ENCODE results near the gene ESPN. TPM values are rescaled to one million over a fixed set of nuclear protein-coding genes. Genes with fewer than 3 reads are reported as not detected.
"Not testable (repeated sequence)": the region's sequence is repeated elsewhere in the genome, so short reads cannot be mapped to it uniquely, and the experiment has no call there.

ESPN gene
- total RNA-seq, 2 experiments from 2014 or later, result 2.0 to 3.9 TPM

DNA sequence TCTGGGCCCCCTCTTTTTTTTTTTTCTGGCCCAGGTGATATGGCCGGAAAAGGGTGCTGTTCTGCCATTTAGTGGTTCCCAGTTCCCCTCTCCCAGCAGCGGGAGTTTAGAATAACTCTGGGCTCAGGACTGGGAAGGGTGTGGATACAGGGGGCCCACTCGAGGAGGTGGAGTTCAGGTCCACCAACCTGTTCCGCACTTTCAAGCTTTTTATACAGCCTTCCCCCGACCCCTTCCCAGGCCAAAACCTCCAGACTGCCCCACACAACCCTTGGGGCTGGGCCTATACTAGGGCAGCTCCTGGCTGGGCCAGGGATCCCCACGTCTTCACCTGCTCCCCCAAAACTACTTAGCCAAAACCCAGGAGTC lies 66.5 kb downstream of the ESPN start:
- intact Hi-C loops (cut with DNase I, micrococcal nuclease), result no loop called here
- Histone ChIP-seq H3K27me3 (ENCODE audit: control insufficient read depth in 1 of 2, insufficient read depth in 2 of 2, low read length in 2 of 2) (peaks cover 4% of the 10 kb centered on the region in 2 experiments), H3K9me3 (ENCODE audit: control insufficient read depth in 1 of 2, insufficient read depth in 1 of 2, low read length in 2 of 2) (peaks cover 0 to 3% of the 10 kb centered on the region in 2 experiments), H3K36me3 (ENCODE audit: insufficient read depth, low read length) (no peaks in the 10 kb centered on the region), H3K4me1 (ENCODE audit: insufficient read depth, low read length) (peaks cover 55% of the 10 kb centered on the region), H3K27ac (ENCODE audit: low read depth in 1 of 2, low read length in 2 of 2) (peak overlapping the region in 1 of 2 donors; percentile 13), H3K4me3 (ENCODE audit: low read length) (peak overlapping the region; percentile 90)
- Mint-ChIP-seq H3K4me1 (ENCODE audit: low read depth) (peaks cover 37% of the 10 kb centered on the region), H3K27ac (peak overlapping the region; percentile 65), H3K4me3 (peak overlapping the region; percentile 84), H3K9me3 (no peaks in the 10 kb centered on the region), H3K27me3 (peaks cover 18% of the 10 kb centered on the region), H3K36me3 (ENCODE audit: low read depth) (no peaks in the 10 kb centered on the region)
- ATAC-seq (ENCODE audit: poor library complexity), result no peak
- CTCF ChIA-PET, result interaction anchor here (0.9 to 1.9 kb wide), 5 partner anchors 15 to 155 kb away, joined by 4 to 7 read pairs (median 6); no protein-coding TSS in a partner anchor
- TF ChIP-seq, protein P1, sequence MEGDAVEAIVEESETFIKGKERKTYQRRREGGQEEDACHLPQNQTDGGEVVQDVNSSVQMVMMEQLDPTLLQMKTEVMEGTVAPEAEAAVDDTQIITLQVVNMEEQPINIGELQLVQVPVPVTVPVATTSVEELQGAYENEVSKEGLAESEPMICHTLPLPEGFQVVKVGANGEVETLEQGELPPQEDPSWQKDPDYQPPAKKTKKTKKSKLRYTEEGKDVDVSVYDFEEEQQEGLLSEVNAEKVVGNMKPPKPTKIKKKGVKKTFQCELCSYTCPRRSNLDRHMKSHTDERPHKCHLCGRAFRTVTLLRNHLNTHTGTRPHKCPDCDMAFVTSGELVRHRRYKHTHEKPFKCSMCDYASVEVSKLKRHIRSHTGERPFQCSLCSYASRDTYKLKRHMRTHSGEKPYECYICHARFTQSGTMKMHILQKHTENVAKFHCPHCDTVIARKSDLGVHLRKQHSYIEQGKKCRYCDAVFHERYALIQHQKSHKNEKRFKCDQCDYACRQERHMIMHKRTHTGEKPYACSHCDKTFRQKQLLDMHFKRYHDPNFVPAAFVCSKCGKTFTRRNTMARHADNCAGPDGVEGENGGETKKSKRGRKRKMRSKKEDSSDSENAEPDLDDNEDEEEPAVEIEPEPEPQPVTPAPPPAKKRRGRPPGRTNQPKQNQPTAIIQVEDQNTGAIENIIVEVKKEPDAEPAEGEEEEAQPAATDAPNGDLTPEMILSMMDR (IDR thresholded peaks at IDR 0.05), result no peak
- POLR2A ChIA-PET, result interaction anchor here (0.7 to 2.7 kb wide), 7 partner anchors 31 to 156 kb away, joined by 3 to 16 read pairs (median 4); partner anchors contain the start of genes NOL9, TAS1R1 and ZBTB48
- no peak for DNase-seq

DNA sequence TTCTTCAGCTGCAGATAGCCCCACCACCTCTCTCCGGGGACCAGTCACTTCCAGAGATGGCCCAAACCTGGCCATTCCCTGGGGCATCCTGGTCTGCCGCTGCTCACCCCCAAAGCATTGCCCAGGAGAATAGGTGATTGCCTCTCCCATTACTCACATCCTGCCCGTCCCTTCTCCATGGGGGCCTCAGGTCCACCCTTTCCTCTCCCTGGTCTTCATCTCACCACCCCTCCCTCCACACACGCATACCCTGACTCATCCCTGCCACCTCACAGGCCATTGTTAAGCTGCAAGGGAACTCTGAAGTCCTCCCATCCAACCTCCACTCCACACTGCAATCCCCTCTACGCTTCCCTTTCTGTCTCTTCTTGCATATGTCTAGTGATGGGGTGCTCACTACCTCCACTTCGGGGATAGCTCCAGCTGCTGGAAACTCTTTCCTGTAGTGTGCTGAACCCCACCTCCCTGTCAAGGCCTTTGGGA lies 66.9 kb downstream of the ESPN start, which contains the start of gene PLEKHG5:
Gene PLEKHG5 (minus strand): TSS at position 188 of the 483 bp plus-strand sequence. CDS start 14,096 bp downstream, outside the sequence.
- intact Hi-C loops (cut with DNase I, micrococcal nuclease), result no loop called here
- TF ChIP-seq, protein P1 (IDR thresholded peaks at IDR 0.05), result no peak
- CTCF ChIA-PET, result interaction anchor here (0.9 to 1.9 kb wide), 4 partner anchors 15 to 154 kb away, joined by 4 to 6 read pairs (median 6); no protein-coding TSS in a partner anchor

DNA sequence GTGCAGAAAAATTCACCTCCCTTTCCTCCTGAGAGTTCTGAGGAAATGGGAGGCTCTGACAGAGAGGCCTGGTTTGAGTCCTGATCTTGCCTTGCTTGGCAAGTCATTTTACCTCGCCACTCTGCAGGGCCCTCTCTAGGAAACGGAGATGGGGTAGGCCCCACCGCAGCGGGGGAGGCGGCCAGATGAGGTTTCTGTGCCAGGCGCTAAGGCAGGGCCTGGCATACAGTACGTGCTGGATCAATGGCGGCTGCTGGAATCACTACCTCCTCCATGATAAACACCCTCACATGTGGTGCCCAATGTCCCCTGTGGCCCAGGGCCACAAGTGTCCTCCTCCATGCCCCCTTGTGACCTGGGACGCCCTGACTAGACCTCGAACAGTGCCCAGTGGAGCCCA lies 67.4 kb downstream of the ESPN start:
- ATAC-seq (ENCODE audit: poor library complexity), result no peak

More for the DNA sequence above, 66.9 kb downstream of the ESPN start, which contains the start of gene PLEKHG5:
- H3K27me3 ChIP-seq (ENCODE audit: control insufficient read depth in 1 of 2, insufficient read depth in 2 of 2, low read length in 2 of 2), result no peaks in the 10 kb centered on the region
- peak within 1 kb of the TSS; percentile 13 to 26 for H3K27ac ChIP-seq (ENCODE audit: low read depth in 1 of 2, low read length in 2 of 2)
- peaks cover 14% of the 10 kb centered on the region for H3K27me3 Mint-ChIP-seq
- peak within 1 kb of the TSS; percentile 65 for H3K27ac Mint-ChIP-seq
- H3K4me1 ChIP-seq (ENCODE audit: insufficient read depth, low read length), result peaks cover 55% of the 10 kb centered on the region
- H3K4me3 Mint-ChIP-seq, result peak within 1 kb of the TSS; percentile 84
- ATAC-seq (ENCODE audit: poor library complexity) (no peak), DNase-seq (peak in 1 of 14 experiments; percentile 28)
- POLR2A ChIA-PET, result interaction anchor here (0.6 to 2.7 kb wide), 8 partner anchors 32 to 155 kb away, joined by 3 to 16 read pairs (median 4); partner anchors contain the start of genes NOL9 and TAS1R1
- no peaks in the 10 kb centered on the region for H3K9me3 Mint-ChIP-seq
- peak within 1 kb of the TSS; percentile 90 for H3K4me3 ChIP-seq (ENCODE audit: low read length)
- H3K9me3 ChIP-seq (ENCODE audit: control insufficient read depth in 1 of 2, insufficient read depth in 1 of 2, low read length in 2 of 2), result no peaks in the 10 kb centered on the region
- H3K36me3 ChIP-seq (ENCODE audit: insufficient read depth, low read length), result no peaks in the 10 kb centered on the region
- H3K36me3 Mint-ChIP-seq (ENCODE audit: low read depth), result no peaks in the 10 kb centered on the region
- H3K4me1 Mint-ChIP-seq (ENCODE audit: low read depth), result peaks cover 35% of the 10 kb centered on the region

DNA sequence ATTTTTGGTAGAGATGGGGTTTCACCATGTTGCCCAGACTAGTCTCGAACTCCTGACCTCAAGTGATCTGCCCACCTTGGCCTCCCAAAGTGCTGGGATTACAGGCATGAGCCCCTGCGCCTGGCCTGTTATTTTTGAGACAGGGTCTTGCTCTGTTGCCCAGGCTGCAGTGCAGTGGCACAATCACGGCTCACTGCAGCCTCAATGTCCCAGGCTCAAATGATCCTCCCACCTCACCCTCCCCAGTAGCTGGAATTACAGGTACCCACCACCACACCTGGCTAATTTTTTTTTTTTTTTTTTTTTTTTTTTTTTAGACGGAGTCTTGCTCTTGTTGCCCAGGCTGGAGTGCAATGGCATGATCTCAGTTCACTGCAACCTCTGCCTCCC lies 69.3 kb downstream of the ESPN start:
- H3K9me3 Mint-ChIP-seq; H3K4me3 Mint-ChIP-seq; POLR2A ChIA-PET; H3K27ac ChIP-seq (ENCODE audit: low read depth in 1 of 2, low read length in 2 of 2); H3K36me3 ChIP-seq (ENCODE audit: insufficient read depth, low read length); DNase-seq; H3K4me3 ChIP-seq (ENCODE audit: low read length); H3K36me3 Mint-ChIP-seq (ENCODE audit: low read depth); ATAC-seq (ENCODE audit: poor library complexity); intact Hi-C loops (cut with DNase I, micrococcal nuclease); H3K27me3 ChIP-seq (ENCODE audit: control insufficient read depth in 1 of 2, insufficient read depth in 2 of 2, low read length in 2 of 2); H3K9me3 ChIP-seq (ENCODE audit: control insufficient read depth in 1 of 2, insufficient read depth in 1 of 2, low read length in 2 of 2); H3K27me3 Mint-ChIP-seq: not testable (repeated sequence)
- Mint-ChIP-seq H3K4me1 (ENCODE audit: low read depth) (peaks cover 40% of the 10 kb centered on the region), H3K27ac (peak overlapping the region; percentile 65)
- CTCF ChIA-PET, result interaction anchor here (1.5 kb wide), 1 partner anchor 60 kb away, joined by 4 read pairs; the partner anchor contains the start of gene NOL9
- peaks cover 69% of the 10 kb centered on the region for H3K4me1 ChIP-seq (ENCODE audit: insufficient read depth, low read length)

More for the DNA sequence above, 67.4 kb downstream of the ESPN start:
- no peaks in the 10 kb centered on the region for H3K27me3 ChIP-seq (ENCODE audit: control insufficient read depth in 1 of 2, insufficient read depth in 2 of 2, low read length in 2 of 2)
- TF ChIP-seq, protein P1 (IDR thresholded peaks at IDR 0.05), result no peak
- Mint-ChIP-seq H3K27ac (peak overlapping the region; percentile 65), H3K4me3 (peak overlapping the region; percentile 84), H3K27me3 (peaks cover 11% of the 10 kb centered on the region), H3K36me3 (ENCODE audit: low read depth) (no peaks in the 10 kb centered on the region), H3K9me3 (no peaks in the 10 kb centered on the region), H3K4me1 (ENCODE audit: low read depth) (peaks cover 32% of the 10 kb centered on the region)
- H3K27ac ChIP-seq (ENCODE audit: low read depth in 1 of 2, low read length in 2 of 2), result no peak overlapping the region
- no peaks in the 10 kb centered on the region for H3K9me3 ChIP-seq (ENCODE audit: control insufficient read depth in 1 of 2, insufficient read depth in 1 of 2, low read length in 2 of 2)
- peaks cover 55% of the 10 kb centered on the region for H3K4me1 ChIP-seq (ENCODE audit: insufficient read depth, low read length)
- CTCF ChIA-PET, result interaction anchor here (0.9 to 1.9 kb wide), 4 partner anchors 16 to 154 kb away, joined by 4 to 6 read pairs (median 6); no protein-coding TSS in a partner anchor
- no peak overlapping the region for H3K4me3 ChIP-seq (ENCODE audit: low read length)
- no peak for DNase-seq
- POLR2A ChIA-PET, result interaction anchor here (0.6 to 2.7 kb wide), 4 partner anchors 32 to 155 kb away, joined by 3 to 16 read pairs (median 4); no protein-coding TSS in a partner anchor
- no peaks in the 10 kb centered on the region for H3K36me3 ChIP-seq (ENCODE audit: insufficient read depth, low read length)
- intact Hi-C loops (cut with DNase I, micrococcal nuclease), result no loop called here
